Aorta (tissue), 5 donors: ENCODE data around the gene PTCH1. TPM values are rescaled to one million over a fixed set of nuclear protein-coding genes. Genes with fewer than 3 reads are reported as not detected.

Experiments
- ATAC-seq: fragments of 200-7000 bp; cut with Tn5 transposase; one replicate; pipeline ENCODE4 v1.9.1; 2022; ENCODE audit warnings: moderate library complexity; ENCODE audit not compliant: low FRiP score
- DNase-seq, 2 donors: peaks; one replicate each; pipeline ENCODE4 v3.0.0-alpha.2; 2020
- H3K27ac ChIP-seq, 2 donors: one replicate each; pipeline ENCODE4 v1.5.1; 2013; ENCODE audit warnings: low read length in 2 of 2, mild to moderate bottlenecking in 2 of 2, moderate library complexity in 2 of 2, control low read depth in 1 of 2, inconsistent platforms in 1 of 2, low read depth in 1 of 2
- H3K27me3 ChIP-seq, 2 donors: one replicate each; pipeline ENCODE4 v1.6.1; 2013; ENCODE audit warnings: control low read depth in 1 of 2, low read length in 1 of 2, mild to moderate bottlenecking in 1 of 2, moderate library complexity in 1 of 2; ENCODE audit not compliant: insufficient read depth in 2 of 2, control insufficient read depth in 1 of 2
- H3K36me3 ChIP-seq, 2 donors: one replicate each; pipeline ENCODE4 v1.6.1; 2013; ENCODE audit warnings: control low read depth in 1 of 2, low read length in 1 of 2, mild to moderate bottlenecking in 1 of 2; ENCODE audit not compliant: insufficient read depth in 2 of 2, control insufficient read depth in 1 of 2
- H3K4me1 ChIP-seq, 2 donors: one replicate each; pipeline ENCODE4 v1.6.1; 2013; ENCODE audit warnings: low read length in 2 of 2, control low read depth in 1 of 2, mild to moderate bottlenecking in 1 of 2, moderate library complexity in 1 of 2; ENCODE audit not compliant: insufficient read depth in 2 of 2, control insufficient read depth in 1 of 2
- H3K4me3 ChIP-seq, 2 donors: one replicate each; pipeline ENCODE4 v1.5.1; 2013; ENCODE audit warnings: low read length in 2 of 2, control low read depth in 1 of 2, mild to moderate bottlenecking in 1 of 2
- H3K9me3 ChIP-seq: one replicate; pipeline ENCODE4 v1.6.1; 2013; ENCODE audit warnings: mild to moderate bottlenecking, low read length; ENCODE audit not compliant: control insufficient read depth
- WGBS, 2 donors: extraction: QIAGEN DNeasy Blood & Tissue Kit; methylation state at CpG; one replicate each; pipeline ENCODE4 v1.1.7; 2013; 5-methylcytosine and 5-hydroxymethylcytosine counted together
- intact Hi-C, 2 donors: fragments of 100-400 bp; cut with DNase I; formaldehyde crosslinking; loops; one replicate each; pipeline versions ENCODE4 v1.14.2 to v1.15.0; 2022
- polyA plus RNA-seq, 2 donors: library from polyadenylated mRNA; stranded (reverse); fragments of 200-250 nt; gene quantifications; one replicate each; pipeline ENCODE4 v1.2.3, GENCODE V29; 2013
- total RNA-seq, 2 donors: library from RNA; stranded (reverse); fragmentation: NEBNext Ultra II Directional; extraction: Animal tissue kit (Norgen Biotek cat#: 25700); gene quantifications; one replicate each; pipeline ENCODE4 v1.2.1, GENCODE V29; 2021
- donor health status: healthy with polysubstance abuse.
- donor health status: Bipolar disorder and iron deficiency.
- donor health status: DM: no; HTN: no; CAD: no.
- donor health status: DM: no; HTN: no; CAD: no.
- donor health status: DM: yes; HTN: yes; CAD: no.

The PTCH1 gene
- total and polyA plus RNA-seq, 4 donors, result 5.1 to 36.0 (median 10.0) TPM

DNA sequence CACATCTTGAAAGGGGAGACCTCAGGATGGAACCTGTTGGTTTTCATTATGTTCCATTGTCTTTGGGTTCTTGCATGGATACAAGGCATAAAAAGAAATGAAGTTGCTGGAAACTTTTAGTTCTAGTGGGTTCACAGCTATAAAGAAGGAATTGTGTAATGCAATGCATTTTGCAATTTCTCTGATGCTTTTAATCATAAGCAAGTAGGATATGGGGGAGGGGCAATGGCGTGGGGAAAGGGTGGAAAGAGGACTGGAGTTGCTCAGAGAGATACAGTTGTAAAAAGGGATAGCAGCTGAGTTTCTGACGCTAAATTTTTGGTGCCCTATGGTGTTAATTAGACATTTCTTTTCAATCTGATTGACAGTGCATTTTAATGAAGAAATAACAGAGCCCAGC lies 110.7 kb downstream of the PTCH1 start:
- DNase-seq (no peak), ATAC-seq (no peak)
- 62 to 68% methylated on average over 2 of the region's 2 CpGs for WGBS, 2 donors

DNA sequence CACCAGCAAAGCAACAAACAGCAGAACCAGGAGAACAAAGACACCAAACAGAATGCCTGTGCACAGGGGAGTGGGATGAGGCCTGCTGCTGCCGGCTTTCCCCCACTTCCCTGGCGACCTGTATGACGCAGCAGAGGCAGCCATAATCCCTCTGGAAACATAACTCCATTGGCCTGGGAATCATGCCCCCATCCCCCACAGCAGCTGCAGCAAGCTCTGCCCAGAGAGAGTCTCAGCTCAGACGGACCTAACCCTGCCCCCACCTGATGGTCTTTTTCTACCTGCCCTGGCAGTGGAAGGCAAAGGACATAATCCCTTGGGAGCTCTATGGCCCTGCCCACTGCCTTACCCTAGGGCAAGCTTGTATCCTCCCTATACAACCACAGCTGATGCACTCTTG lies 117.5 kb downstream of the PTCH1 start:
- H3K36me3 ChIP-seq, result no peaks in the 10 kb centered on the region
- H3K27me3 ChIP-seq, result no peaks in the 10 kb centered on the region
- no peak overlapping the region for H3K4me3 ChIP-seq
- no peaks in the 10 kb centered on the region for H3K9me3 ChIP-seq
- H3K27ac ChIP-seq, result no peak overlapping the region
- ATAC-seq, result no peak
- 78 to 79% methylated on average over 4 of the region's 4 CpGs for WGBS, 2 donors
- H3K4me1 ChIP-seq, result no peaks in the 10 kb centered on the region
- DNase-seq, result no peak
- intact Hi-C loops, result no loop called here

More for the DNA sequence above, 110.7 kb downstream of the PTCH1 start:
- H3K4me1 ChIP-seq, result no peaks in the 10 kb centered on the region
- H3K27ac ChIP-seq, result no peak overlapping the region
- no peak overlapping the region for H3K4me3 ChIP-seq
- no peaks in the 10 kb centered on the region for H3K36me3 ChIP-seq
- H3K9me3 ChIP-seq, result peaks cover 3% of the 10 kb centered on the region
- intact Hi-C loops, result no loop called here
- no peaks in the 10 kb centered on the region for H3K27me3 ChIP-seq

Other genes starting within 250 kb of the PTCH1 start
- gene FANCC, start 199.3 kb downstream of the PTCH1 start, total RNA-seq, result 10 to 100 TPM in 1 of 2 donors, 1 to 10 TPM in 1; 5.7 to 10.9 TPM
- gene FANCC, start 199.3 kb downstream of the PTCH1 start, polyA plus RNA-seq, result 1 to 10 TPM; 1.5 to 6.0 TPM